ENCODE measurements around the gene PVALB. TPM values are rescaled to one million over a fixed set of nuclear protein-coding genes. Genes with fewer than 3 reads are reported as not detected.

The PVALB gene
- total RNA-seq, 1 donor from 2014 or later: not detected

DNA sequence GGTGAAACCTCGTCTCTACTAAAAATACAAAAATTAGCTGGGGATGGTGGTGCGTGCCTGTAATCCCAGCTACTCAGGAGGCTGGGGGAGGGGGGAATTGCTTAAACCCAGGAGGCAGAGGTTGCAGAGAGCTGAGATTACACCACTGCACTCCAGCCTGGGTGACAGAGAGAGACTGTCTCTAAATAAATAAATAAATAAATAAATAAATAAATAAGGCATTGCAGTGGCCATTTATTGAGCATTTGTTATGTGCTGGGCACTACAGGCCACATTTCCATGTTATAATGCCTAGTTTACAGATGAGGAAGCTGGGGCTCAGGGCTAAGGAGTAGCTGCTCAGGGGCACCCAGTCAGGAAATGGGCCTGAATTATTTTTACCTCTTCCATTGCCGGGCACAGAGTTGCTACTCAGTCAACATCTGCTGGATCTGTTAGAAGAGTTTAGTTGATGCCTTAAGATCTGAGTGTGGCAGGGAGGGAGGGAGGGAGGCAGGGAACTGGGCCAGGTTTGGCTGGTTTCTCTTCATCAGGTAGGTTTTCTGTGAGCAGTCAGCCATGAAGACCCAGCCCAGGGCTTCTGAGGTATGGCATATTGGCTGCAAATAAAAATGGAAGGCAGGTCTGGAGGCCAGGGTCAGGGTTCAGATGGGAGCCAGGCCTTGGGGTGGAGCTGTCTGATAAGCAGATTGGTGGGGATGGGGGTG, 5.6 kb downstream of the PVALB start:
- DNase-seq: no peak

DNA sequence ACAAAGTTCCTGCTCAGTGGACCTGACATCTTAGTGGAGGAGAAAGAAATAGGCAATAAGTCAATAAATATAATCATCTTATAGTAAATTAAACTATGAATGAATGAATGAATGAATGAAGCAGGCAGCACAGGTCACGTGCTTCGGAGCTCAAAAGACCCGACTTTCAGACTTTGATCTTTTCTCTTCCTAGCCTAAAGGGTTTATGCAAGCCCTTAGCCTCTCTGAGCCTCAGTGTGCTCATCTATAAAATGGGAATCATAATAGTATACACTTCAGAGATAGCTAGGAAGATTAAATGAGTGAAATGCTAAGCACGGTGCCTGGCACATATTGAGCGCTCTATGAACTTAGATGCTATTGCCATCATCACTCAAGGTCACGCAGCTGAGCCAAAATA, 7.5 kb downstream of the PVALB start:
- DNase-seq: no peak

DNA sequence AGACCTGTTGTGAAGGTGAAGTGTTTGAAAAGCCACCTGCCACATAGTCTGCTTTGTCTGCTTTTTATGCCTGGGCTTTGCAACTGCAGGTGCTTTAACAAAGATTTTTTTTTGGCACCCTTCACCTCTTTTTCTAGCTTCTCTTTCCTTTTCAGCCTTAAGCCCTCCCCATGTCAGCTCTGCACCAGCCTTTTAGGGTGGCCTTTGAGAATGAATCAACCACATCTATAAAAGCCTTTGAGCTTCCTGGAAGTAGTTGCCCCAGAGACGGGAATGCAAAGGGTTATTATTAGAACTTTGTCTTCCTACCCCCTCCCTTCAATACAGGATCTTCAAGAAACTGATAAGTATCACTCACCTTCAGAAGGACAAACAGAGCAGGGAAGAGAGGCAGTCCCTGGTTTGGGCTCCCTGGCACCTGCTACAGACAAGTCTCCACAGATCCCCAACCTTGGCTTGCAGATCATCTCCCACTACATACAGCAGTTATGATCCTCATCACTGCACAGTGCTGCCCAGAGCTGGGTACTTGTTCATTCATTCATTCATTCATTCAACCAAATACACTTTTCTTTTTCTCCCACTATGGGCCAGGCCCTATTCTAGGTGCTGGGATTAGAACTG, 8.0 kb downstream of the PVALB start:
- DNase-seq: no peak

- no peak for DNase-seq
These were observed 9.2 kb downstream of the PVALB start for GRCh38 chr22:36807627-36808026.

DNA sequence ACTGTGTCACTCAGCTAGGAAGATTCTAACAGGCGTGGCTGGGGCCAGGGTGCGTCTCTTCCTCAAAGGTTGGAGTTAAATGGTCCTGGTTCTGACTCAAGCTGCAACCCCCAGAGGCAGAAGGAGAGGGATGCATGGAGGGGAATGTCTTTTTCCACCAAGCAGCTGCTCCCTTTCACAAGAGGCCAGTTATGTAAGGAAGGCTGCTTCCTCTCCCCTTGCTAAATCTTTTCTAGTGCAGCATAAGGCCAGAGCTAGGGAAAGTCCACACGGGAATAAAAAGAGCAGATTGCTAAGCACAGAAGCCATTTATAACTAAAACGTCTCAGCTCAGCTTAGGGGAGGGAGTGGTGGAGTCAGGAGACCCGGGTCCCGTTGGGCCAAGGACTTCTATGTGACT, 10.0 kb downstream of the PVALB start:
- no peak for DNase-seq

- no peak for DNase-seq
These were observed 13.5 kb downstream of the PVALB start for GRCh38 chr22:36803358-36803757.

GRCh38 chr22:36798674-36799066, 18.2 kb downstream of the PVALB start:
- DNase-seq: no peak

DNA sequence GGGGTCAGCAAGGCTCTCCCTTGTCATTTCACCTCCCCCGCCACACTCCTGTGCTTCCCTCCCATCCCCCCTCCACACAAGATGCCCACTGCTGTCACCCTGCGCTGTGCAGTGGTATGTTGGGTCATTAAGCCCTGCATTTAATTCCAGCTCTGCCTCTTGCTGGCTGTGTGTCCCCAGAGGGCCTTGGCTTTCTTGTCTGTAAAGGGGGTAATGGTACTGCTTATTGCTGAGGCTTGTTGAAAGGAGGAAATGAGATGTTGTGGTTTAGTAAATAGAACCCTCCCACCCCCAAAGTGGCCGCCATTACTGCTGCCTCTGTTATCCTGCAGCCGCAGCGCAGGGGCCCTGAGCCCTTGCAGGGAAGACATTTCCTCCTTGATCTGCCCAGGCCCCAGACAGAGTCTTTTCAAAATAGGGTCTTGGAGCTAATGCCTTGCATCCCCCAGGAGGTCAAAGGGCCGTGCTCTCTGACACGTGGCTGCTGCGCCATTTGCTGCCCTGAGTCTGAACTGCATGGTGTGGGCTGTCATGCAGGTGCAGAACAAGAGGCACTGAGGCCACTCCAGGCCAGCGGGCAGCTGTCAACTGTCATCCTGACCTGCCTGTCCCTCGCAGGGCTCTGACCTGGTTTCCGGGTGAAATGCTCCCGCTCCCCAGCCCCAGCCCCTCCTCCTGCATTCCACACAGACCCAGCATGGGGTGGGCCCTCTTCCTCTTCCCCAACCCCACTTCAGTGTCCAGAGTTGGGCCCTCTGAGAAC, 18.7 kb downstream of the PVALB start:
- DNase-seq: no peak

- no peak for DNase-seq
These were observed 19.5 kb downstream of the PVALB start for GRCh38 chr22:36797374-36797773.

DNA sequence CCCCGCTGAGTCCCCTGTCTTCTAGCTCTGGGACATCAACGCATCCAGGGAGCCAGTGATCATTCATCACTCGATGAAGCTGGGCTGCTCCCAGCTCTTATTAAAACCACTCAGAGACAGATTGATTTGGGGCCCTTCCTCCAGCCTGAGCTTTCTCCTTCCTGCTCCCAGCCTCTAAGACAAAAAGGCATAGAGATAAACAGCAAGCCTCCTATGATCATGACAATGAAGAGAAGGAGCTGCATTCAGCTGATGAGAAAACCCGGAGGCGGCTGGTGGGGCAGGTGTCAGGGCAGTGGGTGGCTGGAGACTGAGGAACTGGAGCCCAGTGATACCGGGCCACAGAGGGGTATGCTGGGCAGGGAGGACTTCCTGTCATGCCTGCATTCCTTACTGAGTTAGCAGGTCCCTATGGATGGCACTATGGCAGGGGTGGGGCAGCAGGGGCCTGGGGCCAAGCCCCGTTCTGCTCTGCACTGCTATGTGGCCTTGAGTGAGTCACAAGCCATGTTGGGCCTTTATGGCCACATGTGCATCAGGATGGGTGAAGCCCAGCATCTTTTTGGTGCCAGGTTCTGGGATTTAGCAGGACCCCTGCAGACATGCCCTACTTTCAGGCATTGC, 20.2 kb downstream of the PVALB start:
- DNase-seq: no peak

DNA sequence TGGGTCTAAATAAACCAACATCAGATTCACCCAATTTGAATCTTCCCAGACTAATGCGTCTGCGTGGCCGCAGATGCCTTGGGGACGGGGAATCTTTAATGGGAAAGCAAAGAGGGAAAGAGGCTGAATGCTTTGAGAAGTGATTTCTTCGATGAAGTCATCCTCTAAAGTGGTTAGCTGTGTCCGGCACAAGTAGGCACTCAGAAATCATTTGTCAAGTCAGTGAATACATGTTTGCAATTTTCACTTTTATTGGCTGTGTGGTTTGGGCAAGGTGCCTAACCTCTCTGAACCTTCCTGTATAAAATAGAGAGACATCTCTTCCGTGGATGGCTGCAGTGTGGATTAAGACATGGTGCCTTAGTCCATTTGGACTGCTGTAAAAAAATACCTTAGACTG, 21.2 kb downstream of the PVALB start:
- DNase-seq: no peak

DNA sequence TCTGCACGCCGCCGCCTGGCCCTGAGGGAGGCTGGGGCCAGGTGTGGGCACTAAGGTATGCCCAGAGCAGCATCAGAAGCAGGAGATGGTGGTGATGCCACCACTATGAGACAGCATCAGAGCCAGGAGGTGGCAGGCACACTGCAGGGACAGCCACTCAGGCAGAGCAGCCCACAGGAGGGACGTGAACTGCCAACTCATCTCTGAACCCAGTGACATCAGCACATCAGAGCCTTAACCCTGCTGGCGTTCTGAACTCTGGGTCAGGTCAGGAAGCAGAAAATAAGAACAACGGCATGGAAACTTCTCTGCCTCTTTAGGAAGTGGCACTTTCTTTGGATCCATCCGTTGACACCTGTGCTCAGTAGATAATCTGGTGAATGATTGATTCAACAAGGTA, 26.2 kb downstream of the PVALB start:
- DNase-seq: no peak

DNA sequence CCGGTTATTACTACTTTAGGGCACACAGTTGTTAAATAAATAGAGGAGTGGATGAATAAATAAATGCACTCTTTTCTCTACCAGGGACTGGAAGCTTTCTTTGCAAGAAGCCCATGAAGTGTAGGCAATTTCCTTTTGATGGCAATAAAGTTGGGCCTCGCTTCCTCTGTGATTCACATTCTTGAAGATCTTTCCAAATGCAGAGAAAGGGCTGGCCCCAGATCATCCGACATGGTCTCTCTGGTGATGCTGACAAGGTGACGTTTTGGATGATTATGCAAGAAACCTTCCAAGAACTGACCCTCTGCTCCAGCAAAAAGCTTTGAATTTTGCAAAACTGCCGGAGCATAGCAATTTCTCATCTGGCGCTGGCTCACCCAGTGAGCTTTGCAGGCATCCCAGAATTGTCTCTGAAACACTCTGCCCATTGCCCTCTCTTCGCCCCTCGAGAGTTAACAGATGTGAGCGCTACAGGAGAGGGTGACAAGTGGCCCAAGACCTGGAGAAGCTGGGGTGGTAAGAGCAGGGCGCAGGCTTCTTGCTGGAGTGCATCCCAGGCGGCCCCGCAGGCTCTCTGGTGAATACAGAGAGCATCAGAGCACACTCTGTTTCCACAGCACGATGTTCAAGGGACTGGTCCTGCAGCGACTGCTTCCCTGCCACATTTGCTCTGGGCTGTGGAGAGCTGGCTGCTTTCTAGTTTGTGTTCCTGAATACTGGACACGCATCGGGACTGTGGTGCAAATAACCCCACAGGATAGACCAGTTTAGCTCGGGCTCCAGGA, 29.4 kb downstream of the PVALB start:
- DNase-seq: no peak

DNA sequence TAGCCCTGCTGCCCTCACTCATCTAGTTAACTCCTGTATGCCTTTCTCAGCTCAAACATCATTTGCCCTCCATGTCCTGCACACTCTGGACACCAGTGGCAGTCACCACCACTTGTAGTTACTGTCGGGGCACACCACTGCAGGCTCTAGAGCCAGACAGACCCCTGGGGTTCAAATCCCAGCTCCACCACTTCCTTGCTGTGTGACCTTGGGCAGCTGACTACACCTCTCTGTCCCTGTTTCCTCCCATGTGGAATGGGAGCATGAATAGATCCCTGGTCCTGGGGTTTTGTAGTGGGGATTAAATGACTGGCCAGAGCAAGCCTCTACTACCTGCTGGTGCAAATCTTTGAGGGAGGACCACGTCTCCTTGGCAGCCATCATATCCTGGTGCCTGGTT, 33.1 kb downstream of the PVALB start:
- no peak for DNase-seq

DNA sequence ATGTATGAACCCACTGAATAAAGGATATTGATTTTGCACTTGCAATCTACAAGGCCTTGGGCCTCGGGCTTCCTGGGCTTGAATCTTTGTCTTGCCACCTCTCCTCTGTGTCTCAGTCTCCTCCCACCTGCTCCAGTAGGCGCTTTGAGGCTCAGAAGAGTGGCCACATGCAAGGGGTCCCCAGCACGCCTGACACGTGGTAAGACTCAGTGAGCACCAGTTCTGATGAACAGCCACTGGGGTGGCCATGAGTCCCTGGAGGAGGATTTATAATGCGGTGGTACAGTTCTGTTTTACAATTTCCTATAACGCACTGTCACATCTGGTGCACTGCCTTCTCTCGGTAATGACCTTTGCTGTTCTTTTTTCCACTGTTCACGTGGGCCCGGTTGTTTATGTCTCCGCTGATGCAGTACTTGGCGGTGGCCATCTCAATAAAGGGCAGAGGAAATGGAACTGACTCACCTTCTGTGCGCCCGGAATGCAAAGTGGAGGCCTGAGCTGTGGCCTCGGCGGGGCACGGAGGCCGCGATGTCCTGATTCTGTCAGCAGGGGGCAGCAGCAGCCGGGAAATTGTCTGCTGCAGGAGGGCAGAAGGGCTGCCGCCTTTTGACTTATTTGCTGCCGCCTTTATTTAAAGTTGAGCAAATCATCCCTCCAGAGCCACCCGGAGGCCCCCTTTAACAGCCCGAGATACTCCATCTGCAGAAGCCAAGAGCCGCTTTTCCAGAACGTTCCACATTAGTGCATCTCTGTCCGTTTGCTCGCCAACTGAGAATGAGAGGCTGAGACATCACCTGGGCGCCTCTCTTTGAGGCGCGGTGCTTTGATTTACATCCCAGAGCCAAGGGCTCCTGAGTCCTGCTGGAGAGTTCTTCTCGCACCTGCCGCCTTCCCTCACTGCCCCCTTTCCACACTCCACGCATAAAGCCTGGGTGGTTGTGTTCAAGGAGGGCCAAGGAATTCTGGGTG, 34.9 kb downstream of the PVALB start:
- DNase-seq: peak; percentile 45

GRCh38 chr22:36778020-36778419, 38.8 kb downstream of the PVALB start:
- no peak for DNase-seq

DNA sequence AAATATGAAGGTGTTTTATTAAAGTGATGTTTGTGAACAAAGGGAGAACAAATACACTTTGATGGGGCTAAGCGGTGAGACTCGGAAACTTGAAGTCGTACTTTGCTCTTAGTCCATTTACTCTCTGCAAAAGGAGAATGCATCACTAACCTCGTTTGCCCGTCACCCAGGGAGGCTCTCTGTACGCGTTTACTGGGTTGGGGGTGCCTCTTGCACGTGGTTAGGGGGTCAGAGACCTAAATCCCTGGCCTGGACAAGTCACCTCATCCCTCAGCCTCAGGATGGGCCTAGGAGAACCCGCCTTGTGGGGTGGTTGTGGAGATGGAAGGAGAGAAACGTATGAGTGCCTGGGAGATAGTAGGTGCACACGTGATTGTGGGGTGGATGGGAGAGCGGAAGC, 40.1 kb downstream of the PVALB start:
- no peak for DNase-seq

- DNase-seq: peak; percentile 100
These were observed 40.7 kb downstream of the PVALB start, which contains the start of gene IFT27 for GRCh38 chr22:36775964-36776669. Gene IFT27 (minus strand): TSS chr22:36776119. CDS start chr22:36775707, 412 bp downstream.

- no peak for DNase-seq
These were observed 41.3 kb downstream of the PVALB start for GRCh38 chr22:36775586-36775963.

GRCh38 chr22:36773935-36774334, 42.9 kb downstream of the PVALB start:
- DNase-seq: no peak

Measured in skin of body (tissue), 2 donors.